ENCODE data around the gene PSMB8.
"Not testable (repeated sequence)": the region's sequence is repeated elsewhere in the genome, so short reads cannot be mapped to it uniquely, and the experiment has no call there.

The PSMB8 gene

DNA sequence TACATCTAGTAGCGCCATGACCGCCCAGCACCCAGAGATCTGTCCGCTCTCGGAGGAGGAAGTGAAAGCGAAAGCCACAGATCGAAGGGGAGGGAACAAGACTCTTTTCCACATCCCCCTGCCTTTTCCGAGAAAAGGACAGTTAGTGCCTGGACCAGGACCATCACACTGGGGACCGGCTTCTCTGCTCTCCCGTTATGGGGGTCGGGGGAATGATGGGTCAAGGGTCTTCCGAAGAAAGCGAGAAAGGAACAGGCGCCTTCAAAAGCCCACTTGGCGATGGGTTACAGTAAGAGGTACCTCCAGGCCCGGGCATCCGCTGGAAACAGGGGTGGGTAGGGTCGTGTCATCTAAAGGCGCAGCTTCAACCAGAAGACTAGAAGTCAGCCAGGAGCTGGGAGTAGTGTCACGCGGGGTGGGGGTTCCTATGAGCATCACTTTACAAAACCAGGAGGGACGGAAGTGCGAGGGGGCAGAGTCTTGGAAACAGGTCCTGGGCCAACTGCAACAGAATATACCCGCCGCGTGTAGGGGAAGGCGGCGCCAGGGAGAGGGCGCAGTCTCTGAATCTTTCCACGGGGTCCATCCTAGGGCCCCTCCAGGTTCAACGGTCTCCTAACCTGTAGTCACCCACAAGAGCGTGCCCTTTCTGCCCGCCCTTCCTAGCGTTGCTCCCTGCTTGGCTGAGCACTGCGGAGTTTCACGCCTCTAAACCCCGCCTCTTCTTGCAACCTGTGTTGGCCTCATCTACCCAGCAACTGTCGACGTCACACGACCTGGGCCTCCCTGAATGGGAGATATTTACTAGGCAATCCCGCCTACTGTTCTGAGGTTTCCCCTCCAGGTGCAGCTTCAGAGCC, at the start of gene PSMB8:
PSMB8 (minus strand) TSS at position 69 of the 860 bp plus-strand sequence; CDS start at position 18, 51 bp downstream.
- DNase-seq, result peak; percentile 93

DNA sequence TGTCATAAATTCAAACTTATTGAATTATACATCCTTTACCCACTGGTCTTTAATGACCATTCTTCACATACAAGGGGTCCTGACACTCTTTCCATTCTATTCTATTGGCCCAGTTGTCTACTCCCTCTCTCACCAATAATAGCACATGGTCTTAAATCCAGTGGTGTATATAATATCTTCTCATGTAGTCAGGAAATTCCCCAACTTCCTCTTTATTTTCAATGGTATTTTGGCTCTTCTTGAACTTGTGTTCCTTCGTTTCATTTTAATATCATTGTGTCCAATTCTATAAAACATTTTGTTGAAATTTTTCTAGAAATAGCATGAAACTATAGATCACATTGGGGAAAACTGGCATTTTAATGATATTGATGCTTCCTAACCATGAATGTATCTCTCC, 47.0 kb upstream of the PSMB8 start:
- no peak for DNase-seq

DNA sequence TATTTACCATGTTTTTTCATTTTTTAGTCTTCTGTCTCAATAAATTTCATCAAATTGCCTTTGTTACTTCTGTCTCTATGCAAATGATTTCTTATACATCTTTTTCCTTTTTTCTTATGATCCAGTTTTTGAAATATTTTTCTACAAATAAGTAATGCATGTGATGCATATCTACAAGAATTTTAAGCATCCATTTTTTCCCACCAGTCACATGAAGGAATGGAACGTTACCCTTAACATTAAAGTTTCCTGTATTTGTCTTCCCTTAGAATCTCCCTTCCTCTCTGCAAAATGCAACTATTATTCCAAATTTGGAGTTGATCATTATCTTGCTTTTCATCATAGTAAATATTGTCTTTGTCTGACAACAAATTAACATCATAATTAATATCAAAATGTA, 45.7 kb upstream of the PSMB8 start:
- no peak for DNase-seq

DNA sequence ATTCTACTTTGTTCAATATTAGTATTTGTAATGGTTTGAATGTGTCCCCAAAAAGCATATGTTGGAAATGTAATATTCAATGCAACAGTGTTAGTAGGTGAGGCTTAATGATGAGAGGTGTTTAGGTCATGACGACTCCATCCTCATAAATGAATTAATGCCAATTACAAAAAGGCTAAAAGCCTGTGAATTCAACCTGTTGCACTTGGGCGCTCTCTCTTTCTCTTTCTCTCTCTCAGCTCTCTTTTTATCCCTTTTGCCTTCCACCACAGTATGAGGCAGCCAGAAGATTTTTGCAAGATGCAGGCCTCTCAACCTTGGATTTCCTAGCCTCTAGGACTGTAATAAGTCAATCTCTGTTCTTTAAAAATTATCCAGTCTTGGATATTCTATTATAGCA, 44.7 kb upstream of the PSMB8 start:
- DNase-seq, result no peak

DNA sequence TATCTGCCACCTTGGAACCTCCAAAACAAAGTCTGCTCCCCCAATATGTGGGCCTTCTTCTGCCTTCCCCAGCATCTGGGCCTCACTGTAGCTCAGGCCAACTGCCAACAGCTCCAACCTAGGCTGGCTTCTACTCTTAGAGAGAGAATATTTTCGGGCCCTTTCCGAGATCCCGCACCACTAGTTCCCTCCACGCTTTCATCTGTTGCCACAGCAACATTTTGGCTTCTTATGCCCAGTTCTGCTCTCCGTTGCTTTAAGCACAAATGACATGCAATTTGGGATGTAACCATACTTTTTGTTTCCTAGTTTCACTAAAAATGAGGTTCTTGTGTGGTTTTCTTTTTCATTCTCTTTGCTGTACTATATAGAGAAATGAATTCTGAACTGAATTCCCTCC, 43.8 kb upstream of the PSMB8 start:
- DNase-seq, result no peak

DNA sequence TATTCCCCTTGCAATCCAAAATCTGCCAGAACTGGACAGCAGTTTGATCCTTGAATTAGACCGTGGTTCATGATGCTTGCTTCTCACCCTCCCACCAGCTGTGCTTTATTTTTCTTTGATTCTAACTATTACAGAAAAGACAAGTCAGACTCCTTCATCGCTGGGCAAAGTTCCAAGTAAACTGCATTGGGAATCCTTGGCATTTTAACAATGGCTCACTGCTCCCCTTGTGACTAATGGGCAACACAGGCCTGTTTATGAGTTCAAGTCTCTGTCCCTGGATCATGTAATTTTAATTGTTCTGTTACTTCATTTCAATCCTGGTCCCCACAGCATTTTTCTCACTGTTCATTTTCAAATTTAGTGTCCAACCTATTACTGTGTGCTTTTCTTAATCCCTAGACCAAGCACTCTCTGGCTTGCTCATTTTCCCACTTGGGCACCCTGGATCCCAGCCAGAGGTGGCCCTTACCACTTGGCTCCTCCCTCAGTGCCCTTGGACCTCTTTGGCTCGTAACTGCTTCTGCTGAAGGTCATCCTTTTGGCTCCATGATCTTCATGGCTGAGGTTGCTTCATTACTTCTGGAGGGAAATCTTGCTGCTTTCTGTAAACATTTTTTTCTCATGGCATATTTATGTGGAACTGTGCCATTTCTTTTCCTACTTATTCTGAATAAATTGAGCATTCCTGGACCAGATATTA, 43.0 kb upstream of the PSMB8 start:
- no peak for DNase-seq

DNA sequence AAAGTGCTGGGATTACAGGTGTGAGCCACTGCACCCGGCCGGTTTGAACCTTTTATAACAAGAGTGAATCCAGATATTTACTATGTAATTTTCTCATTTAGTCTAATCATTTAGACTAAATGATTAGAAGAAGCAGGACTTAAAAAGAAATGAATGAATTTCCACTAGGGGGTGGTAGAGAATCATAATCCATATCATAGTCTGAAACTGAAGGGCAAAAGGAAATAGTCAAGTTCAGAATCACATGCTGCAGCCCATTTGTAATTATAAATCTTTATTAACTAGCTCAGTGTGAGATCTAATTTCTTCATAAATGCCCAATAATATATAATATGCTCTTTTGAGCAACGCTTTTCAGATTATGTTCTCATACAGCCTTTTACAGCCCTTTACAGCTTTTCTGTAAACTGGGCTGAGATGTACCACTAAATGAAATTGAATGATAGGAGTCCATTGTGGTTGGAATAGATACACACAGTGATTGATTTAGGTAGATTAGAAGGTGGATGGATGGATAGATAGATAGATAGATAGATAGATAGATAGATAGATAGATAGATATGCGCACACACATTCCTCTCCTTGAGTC, 41.9 kb upstream of the PSMB8 start:
- DNase-seq, result peak; percentile 32

DNA sequence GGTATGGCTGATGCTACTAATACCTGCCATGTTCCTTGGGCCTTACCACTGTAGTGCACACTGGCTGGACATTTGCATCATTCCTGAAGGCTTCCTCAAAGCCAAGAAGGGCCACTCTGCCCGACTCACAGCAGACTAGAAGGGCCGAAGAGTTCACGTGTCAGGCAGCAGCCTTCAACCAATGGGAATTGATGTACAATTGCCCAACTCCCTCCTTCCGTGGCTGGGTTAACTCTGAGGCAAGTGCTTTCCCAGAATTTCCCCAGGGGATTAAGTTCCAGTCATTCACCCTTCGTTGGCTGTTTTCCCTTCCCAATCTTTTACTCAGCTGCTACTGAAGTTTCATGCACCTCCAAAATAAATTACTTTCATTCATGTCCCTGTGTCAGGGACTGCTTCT, 39.9 kb upstream of the PSMB8 start:
- no peak for DNase-seq

DNA sequence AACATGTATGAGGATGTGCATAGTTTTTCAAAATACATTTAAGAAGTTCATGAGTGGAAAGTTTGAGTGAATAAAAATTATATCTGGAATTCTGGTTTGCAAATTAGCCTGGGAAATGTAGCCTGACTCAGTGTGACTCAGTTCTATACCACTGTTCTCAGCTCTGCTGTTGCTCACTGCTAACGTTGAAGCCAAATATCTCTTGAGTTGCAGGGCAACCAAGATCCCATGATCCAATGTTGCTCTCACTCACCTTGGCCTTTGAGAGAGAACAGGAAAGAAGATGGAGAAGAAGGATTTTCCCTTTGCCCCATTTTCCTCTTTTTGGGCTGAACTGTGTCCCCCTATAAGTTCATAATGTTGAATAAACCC, 39.0 kb upstream of the PSMB8 start:
- no peak for DNase-seq

DNA sequence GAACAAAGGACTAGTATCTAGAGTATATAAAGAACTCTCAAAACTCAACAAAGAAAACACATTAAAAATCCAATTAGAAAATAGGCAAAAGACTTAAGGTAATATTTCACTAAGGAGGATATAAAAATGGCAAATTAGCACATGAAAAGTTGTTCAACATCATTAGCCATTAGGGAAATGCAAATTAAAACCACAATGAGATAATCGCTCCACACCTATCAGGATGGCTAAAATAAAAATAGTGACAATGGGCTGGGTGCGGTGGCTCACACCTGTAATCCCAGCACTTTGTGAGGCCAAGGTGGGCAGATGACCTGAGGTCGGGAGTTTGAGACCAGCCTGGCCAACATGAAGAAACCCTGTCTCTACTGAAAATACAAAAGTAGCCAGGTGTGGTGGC, 37.1 kb upstream of the PSMB8 start:
- DNase-seq, result not testable (repeated sequence)

DNA sequence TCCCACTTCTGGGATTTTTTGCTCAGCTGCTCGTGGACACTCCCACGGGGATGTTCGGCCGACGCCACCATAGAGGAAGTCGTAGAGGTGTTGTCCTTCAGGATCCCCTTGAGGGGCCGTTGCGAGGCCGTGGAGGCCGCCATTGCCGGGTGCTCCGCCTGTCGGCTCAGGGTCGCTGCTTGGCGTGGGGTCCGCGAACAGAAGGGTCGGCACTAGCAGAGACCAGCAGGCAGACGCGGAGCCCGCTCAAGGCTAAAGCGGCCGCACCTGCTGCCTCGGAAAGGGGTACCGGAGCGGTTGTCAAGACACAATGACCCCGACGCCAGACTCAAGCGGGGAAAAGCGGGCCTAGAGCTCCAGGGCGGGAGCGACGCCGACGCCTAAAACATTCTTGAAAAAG, 35.8 kb upstream of the PSMB8 start:
- DNase-seq, result no peak

DNA sequence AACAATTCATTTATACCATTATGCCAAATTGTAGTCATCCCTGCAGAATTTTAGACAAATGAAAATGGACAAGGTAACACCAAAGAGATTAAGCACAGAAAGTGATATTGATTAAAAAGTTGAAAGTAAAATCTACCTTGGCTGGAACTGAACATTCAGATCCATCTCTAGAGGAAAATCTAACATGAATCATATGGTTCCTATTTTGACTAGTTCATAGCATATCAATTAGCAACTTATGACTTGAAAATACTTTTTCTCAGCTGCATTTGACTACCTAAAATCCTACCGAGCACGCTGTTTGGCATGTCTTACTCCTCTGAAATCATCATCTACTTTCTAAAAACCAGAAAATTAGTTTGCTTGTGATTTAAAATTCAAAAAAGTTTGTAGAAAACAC, 32.8 kb upstream of the PSMB8 start:
- no peak for DNase-seq

DNA sequence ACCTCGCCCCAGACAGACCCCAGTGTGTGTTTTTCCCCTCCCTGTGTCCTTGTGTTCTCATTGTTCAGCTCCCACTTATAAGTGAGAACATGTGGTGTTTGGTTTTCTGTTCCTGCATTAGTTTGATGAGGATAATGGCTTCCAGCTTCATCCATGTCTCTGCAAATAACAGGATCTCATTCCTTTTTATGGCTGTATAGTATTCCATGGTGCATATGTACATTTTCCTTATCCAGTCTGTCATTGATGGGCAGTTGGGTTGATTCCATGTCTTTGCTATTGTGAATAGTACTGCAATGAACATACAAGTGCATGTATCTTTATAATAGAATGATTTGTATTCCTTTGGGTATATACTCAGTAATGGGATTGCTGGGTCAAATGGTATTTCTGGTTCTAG, 30.1 kb upstream of the PSMB8 start:
- DNase-seq, result not testable (repeated sequence)

DNA sequence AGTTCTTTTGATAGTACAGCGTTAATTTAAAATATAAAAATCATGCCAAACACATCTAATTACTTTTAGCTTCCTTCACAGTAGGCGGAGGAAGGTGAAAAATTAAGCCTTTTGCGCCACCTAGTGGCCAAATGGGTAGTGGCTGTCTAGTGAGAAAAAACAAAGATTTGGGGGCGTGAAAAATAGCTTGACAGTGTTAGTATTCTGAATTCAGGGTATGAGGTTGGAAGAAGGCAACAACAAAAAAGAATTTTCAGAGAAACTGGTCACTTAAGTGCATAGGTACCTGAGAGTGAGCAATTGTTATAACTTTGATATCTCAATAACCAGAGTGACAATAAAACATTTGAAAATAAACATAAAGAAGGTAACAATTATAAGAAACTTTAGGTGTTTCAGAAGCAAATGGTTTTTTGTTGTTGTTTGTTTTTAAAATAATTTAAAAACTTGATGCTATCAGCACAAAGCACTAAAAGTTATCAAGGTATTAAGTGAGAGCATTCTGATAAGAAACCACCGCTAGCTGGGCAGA, 24.5 kb upstream of the PSMB8 start:
- peak; percentile 74 for DNase-seq

DNA sequence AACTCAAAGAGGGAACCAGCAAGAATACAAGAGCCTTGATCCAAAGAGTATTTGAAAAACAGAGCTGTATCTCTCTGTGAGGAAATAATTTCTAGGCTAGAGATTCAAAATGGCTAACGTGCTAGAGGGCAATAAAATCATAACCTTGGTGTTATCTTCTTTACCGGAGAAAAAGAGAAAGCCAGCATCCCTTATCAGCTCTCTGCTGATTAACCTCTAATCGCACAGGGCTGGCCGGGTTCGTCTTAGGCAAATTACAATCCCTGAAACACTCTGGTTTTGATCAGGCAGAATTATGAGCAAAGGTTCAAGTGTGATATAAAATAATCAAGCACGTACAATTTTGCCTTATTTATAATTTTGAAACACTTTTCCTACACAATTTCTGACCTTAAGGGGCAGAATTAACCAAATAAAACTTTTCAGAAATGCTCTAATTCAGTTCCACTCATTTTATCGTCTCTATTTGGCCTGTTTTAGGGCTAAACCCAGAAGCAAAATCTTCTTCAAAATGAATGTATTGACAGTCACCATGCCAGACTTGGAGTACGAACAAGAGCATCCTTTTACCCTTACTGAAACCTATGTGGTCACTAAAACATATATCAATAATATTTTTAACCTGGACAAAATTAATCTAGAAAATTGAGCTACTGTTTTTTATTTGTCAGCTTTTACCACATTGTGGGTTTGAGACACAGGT, 23.9 kb upstream of the PSMB8 start:
- DNase-seq, result no peak

DNA sequence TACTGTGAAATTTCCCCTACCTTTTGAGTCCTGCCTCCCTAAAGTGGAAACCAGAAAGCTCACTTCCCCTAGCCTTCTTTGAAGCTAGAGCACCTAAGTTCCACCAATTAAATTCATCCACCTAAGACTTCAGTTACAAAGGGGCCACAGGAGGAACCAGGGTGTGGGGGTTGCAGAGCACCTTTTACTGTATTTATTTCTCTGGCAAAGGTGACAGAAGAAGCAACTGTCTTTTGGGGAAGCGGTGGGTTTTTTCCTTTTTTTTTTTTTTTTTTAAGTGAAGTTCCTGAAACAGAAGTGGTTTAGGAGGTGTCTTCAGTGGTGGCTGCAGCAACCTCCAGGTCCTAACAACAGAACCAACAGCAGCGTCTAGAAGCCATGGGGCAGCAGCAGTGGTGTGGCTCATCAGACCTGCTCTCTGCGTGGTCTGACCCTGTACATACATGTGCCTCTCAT, 23.2 kb upstream of the PSMB8 start:
- no peak for DNase-seq

DNA sequence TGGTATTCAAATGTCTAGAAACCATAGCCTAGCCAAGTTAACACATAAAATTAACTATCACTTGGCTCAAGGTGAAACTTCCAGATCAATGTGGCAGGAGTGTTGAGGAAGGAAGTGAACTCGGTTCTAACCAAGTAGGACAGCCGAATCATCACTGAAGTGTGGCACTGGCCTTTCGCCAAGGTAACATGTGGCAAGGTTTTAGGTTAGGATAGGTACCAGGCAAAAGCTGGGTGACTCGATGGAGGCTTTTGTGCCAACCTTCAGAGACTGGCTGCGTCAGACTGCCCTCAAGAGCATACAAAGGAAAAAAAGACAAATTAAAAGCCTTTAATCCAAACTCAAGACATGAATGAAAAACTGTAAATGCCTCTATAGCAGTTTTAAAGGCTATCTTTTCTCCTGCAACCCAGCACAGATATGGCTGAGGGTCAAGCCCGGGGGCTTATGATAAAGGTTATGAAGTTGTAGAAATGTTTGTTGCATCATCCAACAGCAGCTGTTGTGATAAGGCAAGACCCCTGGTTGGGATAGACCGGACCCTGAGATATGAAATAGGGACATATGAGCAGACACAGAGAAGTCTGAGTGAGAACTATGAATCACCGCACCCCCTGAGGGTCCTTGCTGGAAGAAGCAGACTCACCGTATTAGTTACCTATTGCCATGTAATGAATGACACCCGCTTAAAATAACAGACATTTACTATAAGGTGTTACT, 22.0 kb upstream of the PSMB8 start:
- no peak for DNase-seq

DNA sequence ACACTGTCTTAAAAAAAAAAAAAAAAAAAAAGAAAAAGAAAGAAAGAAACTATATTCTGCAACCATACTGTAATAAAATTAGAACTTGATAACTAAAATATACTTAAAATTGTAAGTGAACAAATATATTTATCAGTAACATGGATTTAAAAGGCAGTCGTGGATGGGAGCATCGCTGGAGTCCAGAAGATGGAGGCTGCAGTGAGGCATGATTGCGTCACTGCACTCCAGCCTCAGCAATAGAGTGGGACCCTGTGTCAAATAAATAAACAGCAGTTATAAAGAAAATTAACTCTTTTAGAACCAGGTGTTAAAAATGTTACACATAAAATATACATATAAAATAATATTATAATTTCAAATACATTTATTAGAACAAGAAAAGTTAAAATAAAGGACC, 18.9 kb upstream of the PSMB8 start:
- no peak for DNase-seq

DNA sequence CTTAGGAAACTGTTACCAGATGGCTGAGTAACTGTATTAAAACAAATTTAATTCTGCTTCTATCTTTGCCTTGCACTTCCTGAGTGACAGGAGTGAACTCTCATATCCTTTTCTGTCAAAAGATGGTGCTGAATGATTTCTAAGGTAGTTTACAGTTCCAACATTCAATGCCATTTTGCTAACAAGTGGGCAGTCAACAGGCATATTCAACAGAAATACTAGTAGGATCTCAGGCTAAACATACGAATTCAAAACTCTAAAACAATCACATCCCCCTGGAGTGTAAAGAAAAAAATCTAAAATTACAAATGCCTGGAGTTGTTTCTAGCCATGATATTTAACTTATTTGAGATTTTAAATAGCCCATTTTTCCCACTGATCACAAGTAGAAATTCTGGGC, 16.8 kb upstream of the PSMB8 start:
- DNase-seq, result no peak

DNA sequence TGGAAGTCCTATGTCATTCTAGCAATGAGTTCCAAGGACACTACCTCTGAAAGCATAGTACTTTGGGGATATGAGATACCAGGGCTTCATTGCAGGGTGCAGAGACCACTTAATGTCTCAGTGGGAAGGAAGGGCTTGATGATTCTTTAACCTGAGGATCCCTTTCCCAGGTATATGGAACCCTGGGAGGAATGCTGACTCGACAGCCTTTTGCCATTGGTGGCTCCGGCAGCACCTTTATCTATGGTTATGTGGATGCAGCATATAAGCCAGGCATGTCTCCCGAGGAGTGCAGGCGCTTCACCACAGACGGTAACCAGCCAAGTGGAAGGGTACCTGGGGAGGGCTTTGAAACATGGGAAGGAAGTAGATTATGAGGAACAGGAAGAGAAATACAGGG, 14.3 kb upstream of the PSMB8 start:
- DNase-seq, result no peak

DNA sequence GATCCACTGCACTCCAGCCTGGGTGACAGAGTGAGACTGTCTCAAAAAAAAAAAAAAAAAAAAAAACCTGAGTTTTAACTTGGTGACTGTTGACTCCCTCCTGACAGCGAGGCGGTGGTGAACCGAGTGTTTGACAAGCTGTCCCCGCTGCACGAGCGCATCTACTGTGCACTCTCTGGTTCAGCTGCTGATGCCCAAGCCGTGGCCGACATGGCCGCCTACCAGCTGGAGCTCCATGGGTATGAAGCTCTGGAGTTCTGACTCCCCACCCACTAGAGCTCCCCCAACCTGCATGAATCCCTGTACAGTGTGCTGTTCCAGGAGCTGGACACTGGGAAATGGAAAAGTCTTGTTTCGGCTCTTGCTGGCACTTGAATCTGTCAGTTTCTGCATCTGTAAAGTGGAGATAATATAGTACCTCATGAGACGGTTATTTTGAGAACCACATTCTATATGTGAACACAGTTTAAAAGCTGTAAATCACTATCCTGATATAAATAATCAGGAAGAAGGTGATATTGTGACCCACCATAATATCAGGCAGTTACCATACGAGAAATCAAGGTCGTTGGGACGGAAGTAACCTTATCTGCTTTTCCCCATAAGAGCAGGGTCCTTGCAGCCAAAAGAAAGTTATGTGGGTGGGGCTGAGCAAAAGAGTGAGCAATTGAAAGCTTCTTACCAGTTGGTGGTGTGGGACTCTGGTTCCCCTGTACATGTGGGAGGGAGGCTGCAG, 13.5 kb upstream of the PSMB8 start:
- no peak for DNase-seq

Data from NCI-H2227 treated with DMSO at 0.1 percent for 48 hours (cell line).